Measurements from ENCODE around the gene RAB24. TPM values are rescaled to one million over a fixed set of nuclear protein-coding genes. Genes with fewer than 3 reads are reported as not detected.
A peak's percentile ranks its signal among the peaks of the same experiment; 100 is the strongest.

RAB24 gene
- total and polyA plus RNA-seq, 4 donors = 8.5 to 19.0 (median 12.0) TPM

DNA sequence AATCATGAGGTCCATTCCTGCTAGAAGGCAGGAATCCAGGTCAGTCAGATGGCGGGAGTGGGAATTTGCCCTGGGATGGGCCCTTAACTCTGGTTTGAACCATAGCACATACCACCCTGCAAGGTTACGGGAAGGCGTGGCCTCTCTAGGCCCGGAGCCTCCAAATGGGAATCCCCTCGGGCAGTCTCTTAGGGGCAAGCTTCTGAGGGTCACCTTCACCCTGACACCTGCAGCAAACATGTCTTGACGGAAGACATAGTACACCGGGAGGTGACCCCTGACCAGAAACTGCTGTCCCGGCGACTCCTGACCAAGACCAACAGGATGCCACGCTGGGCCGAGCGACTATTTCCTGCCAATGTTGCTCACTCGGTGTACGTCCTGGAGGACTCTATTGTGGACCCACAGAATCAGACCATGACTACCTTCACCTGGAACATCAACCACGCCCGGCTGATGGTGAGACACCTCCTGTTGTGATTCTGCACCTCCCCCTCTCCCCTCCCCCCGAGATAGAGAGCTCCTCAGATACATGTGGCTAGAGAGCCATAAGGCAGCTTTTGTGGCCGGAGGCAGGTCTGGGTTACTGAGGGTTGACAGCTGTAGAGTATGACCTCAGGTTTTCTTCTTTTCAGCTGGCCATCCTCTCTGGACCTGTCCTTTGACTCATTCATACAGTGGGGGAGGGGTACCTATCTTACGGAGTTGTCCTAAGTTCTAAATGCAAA, 1.0 kb upstream of the RAB24 start:
- no peaks in the 10 kb centered on the region for H3K9me3 ChIP-seq (ENCODE audit: control insufficient read depth in 4 of 4, low read length in 3 of 4)
- peaks cover 6 to 16% (median 11%) of the 10 kb centered on the region in 4 donors for H3K36me3 ChIP-seq (ENCODE audit: control insufficient read depth in 4 of 4, insufficient read depth in 3 of 4, low read depth in 1 of 4, low read length in 3 of 4)
- H3K27ac ChIP-seq (ENCODE audit: low read depth in 1 of 2, low read length in 2 of 2) = peak overlapping the region; percentile 84 to 89
- 33% methylated on average over 19 of the region's 19 CpGs for WGBS
- H3K4me3 ChIP-seq (ENCODE audit: low read depth in 1 of 3, low read length in 3 of 3) = peak overlapping the region; percentile 72 to 97 (median 94)
- TF ChIP-seq RXRA (IDR thresholded peaks at IDR 0.05) (peak in 1 of 2 donors; percentile 29), NR2F2 (IDR thresholded peaks at IDR 0.05) (no peak), FOXA2 (IDR thresholded peaks at IDR 0.05) (no peak), GABPA (IDR thresholded peaks at IDR 0.05 in 1 of 2, conservative IDR thresholded peaks at IDR 0.05 in 1 of 2) (peak in 1 of 2 donors; percentile 10), SP1 (IDR thresholded peaks at IDR 0.05) (peak; percentile 35), HNF4A (conservative IDR thresholded peaks at IDR 0.05) (peak; percentile 40 to 57)
- DNase-seq (ENCODE audit: low spot score) = no peak
- H3K27me3 ChIP-seq (ENCODE audit: control insufficient read depth in 4 of 4, insufficient read depth in 4 of 4, low read length in 3 of 4) = no peaks in the 10 kb centered on the region
- peaks cover 13 to 42% (median 29%) of the 10 kb centered on the region in 4 donors for H3K4me1 ChIP-seq (ENCODE audit: control insufficient read depth in 4 of 4, insufficient read depth in 4 of 4, low read length in 3 of 4)
- H3K9ac ChIP-seq (ENCODE audit: low read depth in 1 of 2, low read length in 2 of 2) = peak overlapping the region; percentile 45 to 87

- H3K27me3 ChIP-seq (ENCODE audit: control insufficient read depth in 4 of 4, insufficient read depth in 4 of 4, low read length in 3 of 4) = no peaks in the 10 kb centered on the region
- H3K9ac ChIP-seq (ENCODE audit: low read depth in 1 of 2, low read length in 2 of 2) = peak overlapping the region; percentile 45 to 87
- H3K36me3 ChIP-seq (ENCODE audit: control insufficient read depth in 4 of 4, insufficient read depth in 3 of 4, low read depth in 1 of 4, low read length in 3 of 4) = peaks cover 6 to 16% (median 11%) of the 10 kb centered on the region in 4 donors
- WGBS = under 1% methylated on average over 25 of the region's 25 CpGs
- H3K4me3 ChIP-seq (ENCODE audit: low read depth in 1 of 3, low read length in 3 of 3) = peak overlapping the region; percentile 72 to 97 (median 94)
- H3K27ac ChIP-seq (ENCODE audit: low read depth in 1 of 2, low read length in 2 of 2) = peak overlapping the region; percentile 84 to 89
- no peak for DNase-seq (ENCODE audit: low spot score)
- TF ChIP-seq HNF4G (IDR thresholded peaks at IDR 0.05) (peak; percentile 14), RAD21 (IDR thresholded peaks at IDR 0.05) (no peak), NR2F2 (IDR thresholded peaks at IDR 0.05) (no peak), JUND (IDR thresholded peaks at IDR 0.05) (no peak), FOXA1 (IDR thresholded peaks at IDR 0.05) (no peak), RXRA (IDR thresholded peaks at IDR 0.05) (no peak), FOXA2 (IDR thresholded peaks at IDR 0.05) (no peak)
- TF ChIP-seq, protein P1, sequence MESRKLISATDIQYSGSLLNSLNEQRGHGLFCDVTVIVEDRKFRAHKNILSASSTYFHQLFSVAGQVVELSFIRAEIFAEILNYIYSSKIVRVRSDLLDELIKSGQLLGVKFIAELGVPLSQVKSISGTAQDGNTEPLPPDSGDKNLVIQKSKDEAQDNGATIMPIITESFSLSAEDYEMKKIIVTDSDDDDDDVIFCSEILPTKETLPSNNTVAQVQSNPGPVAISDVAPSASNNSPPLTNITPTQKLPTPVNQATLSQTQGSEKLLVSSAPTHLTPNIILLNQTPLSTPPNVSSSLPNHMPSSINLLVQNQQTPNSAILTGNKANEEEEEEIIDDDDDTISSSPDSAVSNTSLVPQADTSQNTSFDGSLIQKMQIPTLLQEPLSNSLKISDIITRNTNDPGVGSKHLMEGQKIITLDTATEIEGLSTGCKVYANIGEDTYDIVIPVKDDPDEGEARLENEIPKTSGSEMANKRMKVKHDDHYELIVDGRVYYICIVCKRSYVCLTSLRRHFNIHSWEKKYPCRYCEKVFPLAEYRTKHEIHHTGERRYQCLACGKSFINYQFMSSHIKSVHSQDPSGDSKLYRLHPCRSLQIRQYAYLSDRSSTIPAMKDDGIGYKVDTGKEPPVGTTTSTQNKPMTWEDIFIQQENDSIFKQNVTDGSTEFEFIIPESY (IDR thresholded peaks at IDR 0.05) = no peak
- no peaks in the 10 kb centered on the region for H3K9me3 ChIP-seq (ENCODE audit: control insufficient read depth in 4 of 4, low read length in 3 of 4)
- peaks cover 13 to 42% (median 29%) of the 10 kb centered on the region in 4 donors for H3K4me1 ChIP-seq (ENCODE audit: control insufficient read depth in 4 of 4, insufficient read depth in 4 of 4, low read length in 3 of 4)
Observed at GRCh38 chr5:177303925-177304391, 439 bp upstream of the RAB24 start.

GRCh38 chr5:177302354-177303110, 987 bp downstream of the RAB24 start:
- H3K36me3 ChIP-seq (ENCODE audit: control insufficient read depth in 4 of 4, insufficient read depth in 3 of 4, low read depth in 1 of 4, low read length in 3 of 4) = peaks cover 6 to 16% (median 11%) of the 10 kb centered on the region in 4 donors
- peak overlapping the region; percentile 84 to 89 for H3K27ac ChIP-seq (ENCODE audit: low read depth in 1 of 2, low read length in 2 of 2)
- H3K27me3 ChIP-seq (ENCODE audit: control insufficient read depth in 4 of 4, insufficient read depth in 4 of 4, low read length in 3 of 4) = no peaks in the 10 kb centered on the region
- no peaks in the 10 kb centered on the region for H3K9me3 ChIP-seq (ENCODE audit: control insufficient read depth in 4 of 4, low read length in 3 of 4)
- H3K9ac ChIP-seq (ENCODE audit: low read depth in 1 of 2, low read length in 2 of 2) = peak overlapping the region in 1 of 2 donors; percentile 51
- no peak for DNase-seq (ENCODE audit: low spot score)
- H3K4me3 ChIP-seq (ENCODE audit: low read depth in 1 of 3, low read length in 3 of 3) = peak overlapping the region; percentile 72 to 97 (median 86)
- peaks cover 13 to 42% (median 29%) of the 10 kb centered on the region in 4 donors for H3K4me1 ChIP-seq (ENCODE audit: control insufficient read depth in 4 of 4, insufficient read depth in 4 of 4, low read length in 3 of 4)
- 44% methylated on average over 24 of the region's 24 CpGs for WGBS
- TF ChIP-seq CTCF (IDR thresholded peaks at IDR 0.05; ENCODE audit: low read depth, low read length, missing input control) (peak; percentile 3), SP1 (IDR thresholded peaks at IDR 0.05) (no peak)
